H1 (cell line): Measurements from ENCODE around the gene POU2F2. TPM values are rescaled to one million over a fixed set of nuclear protein-coding genes. Genes with fewer than 3 reads are reported as not detected.
"Not testable (repeated sequence)": the region's sequence is repeated elsewhere in the genome, so short reads cannot be mapped to it uniquely, and the experiment has no call there.

Experiments
- CTCF ChIA-PET: fragments of 300-600 bp; sonication (Branson Sonifier 250); formaldehyde crosslinking; loops from one replicate; lab custom pipeline; 2021; ENCODE audit not compliant: partially characterized antibody; lab: Charles Lee
- POLR2A ChIA-PET: fragments of 300-600 bp; sonication (Branson Sonifier 250); formaldehyde crosslinking; loops from one replicate; lab custom pipeline; 2021; ENCODE audit warnings: inconsistent platforms; ENCODE audit not compliant: partially characterized antibody; lab: Charles Lee
- DNase-seq, 2 experiments: peaks; one replicate each; pipeline versions ENCODE4 v3.0.0 to v3.0.0-alpha.2; 2010 to 2022; ENCODE audit warnings: low spot score in 2 of 2, low read depth in 1 of 2, mixed read lengths in 1 of 2
- FAIRE-seq: peaks from 2 replicates; lab custom pipeline; 2011; peaks lifted over from hg19 to GRCh38; lab: Jason Lieb, UNC
- H2AFZ ChIP-seq: 2 replicates; pipeline ENCODE4 v1.8.1; 2012; ENCODE audit warnings: low read length, inconsistent platforms
- H2AK5ac ChIP-seq: 2 replicates; pipeline ENCODE4 v1.6.1; 2013; ENCODE audit warnings: low read depth, low read length
- H2BK120ac ChIP-seq: replicated peaks from 2 replicates; pipeline ENCODE3; 2013; ENCODE audit warnings: low read depth, low read length, inconsistent platforms
- H2BK12ac ChIP-seq: 2 replicates; pipeline ENCODE4 v1.6.1; 2013; ENCODE audit warnings: low read depth, low read length
- H2BK15ac ChIP-seq: 2 replicates; pipeline ENCODE4 v1.6.1; 2013; ENCODE audit warnings: low read length
- H2BK20ac ChIP-seq: 2 replicates; pipeline ENCODE4 v1.6.1; 2013; ENCODE audit warnings: low read length
- H2BK5ac ChIP-seq: 2 replicates; pipeline ENCODE4 v1.6.1; 2013; ENCODE audit warnings: low read depth, low read length
- H3K14ac ChIP-seq: 2 replicates; pipeline ENCODE4 v1.6.1; 2013; ENCODE audit warnings: inconsistent platforms; ENCODE audit not compliant: insufficient read length
- H3K18ac ChIP-seq: 2 replicates; pipeline ENCODE4 v1.6.1; 2013; ENCODE audit warnings: low read length; ENCODE audit errors: extremely low read depth
- H3K23ac ChIP-seq: 2 replicates; pipeline ENCODE4 v1.6.1; 2013; ENCODE audit warnings: inconsistent platforms; ENCODE audit not compliant: insufficient read length
- H3K23me2 ChIP-seq: 2 replicates; pipeline ENCODE4 v1.6.1; 2013; ENCODE audit warnings: low read depth, low read length
- H3K27ac ChIP-seq: 2 replicates; pipeline ENCODE4 v1.6.1; 2011; ENCODE audit warnings: low read depth, low read length, inconsistent platforms
- H3K27me3 ChIP-seq, 4 experiments: replicated peaks in 1 of 4; 1 replicate in 1 of 4; 2 replicates in 3 of 4; pipeline versions ENCODE4 v1.6.1 to v1.8.1; 2011 to 2013; ENCODE audit warnings: low read length in 3 of 4, mild to moderate bottlenecking in 3 of 4, inconsistent platforms in 2 of 4, mixed read lengths in 2 of 4, moderate library complexity in 1 of 4; ENCODE audit not compliant: control insufficient read depth in 3 of 4, insufficient read depth in 3 of 4; ENCODE audit errors: extremely low read depth in 1 of 4
- H3K36me3 ChIP-seq, 4 experiments: 2 replicates each; pipeline versions ENCODE4 v1.6.1 to v1.8.1; 2011 to 2013; ENCODE audit warnings: mild to moderate bottlenecking in 4 of 4, low read length in 3 of 4, moderate library complexity in 2 of 4, control low read depth in 1 of 4, inconsistent platforms in 1 of 4; ENCODE audit not compliant: insufficient read depth in 4 of 4, control insufficient read depth in 2 of 4
- H3K4ac ChIP-seq: replicated peaks from 2 replicates; pipeline ENCODE3; 2013; ENCODE audit warnings: low read length, low read depth, mixed read lengths, inconsistent platforms; ENCODE audit not compliant: insufficient read length
- H3K4me1 ChIP-seq, 4 experiments: replicated peaks in 1 of 4; 1 replicate in 1 of 4; 2 replicates in 3 of 4; pipeline versions ENCODE4 v1.6.1 to v1.8.1; 2011 to 2013; ENCODE audit warnings: low read length in 3 of 4, inconsistent platforms in 2 of 4, mixed read lengths in 1 of 4; ENCODE audit not compliant: insufficient read depth in 4 of 4, control insufficient read depth in 3 of 4
- H3K4me2 ChIP-seq, 2 experiments: 2 replicates each; pipeline versions ENCODE4 v1.6.1 to v1.8.1; 2011 to 2013; ENCODE audit warnings: low read depth in 2 of 2, low read length in 2 of 2, control low read depth in 1 of 2, inconsistent platforms in 1 of 2, mild to moderate bottlenecking in 1 of 2; ENCODE audit not compliant: insufficient read depth in 1 of 2
- H3K4me3 ChIP-seq, 4 experiments: fragments of 200-600, 300-600 bp in 1 of 4; sonication (generic), shearing (Covaris generic), sonication (Bioruptor Twin) in 1 of 4; 2 replicates each; pipeline versions ENCODE4 v1.5.1 to v1.8.1; 2011 to 2016; ENCODE audit warnings: low read length in 4 of 4, low read depth in 3 of 4, control low read depth in 2 of 4, inconsistent platforms in 2 of 4, mild to moderate bottlenecking in 2 of 4, mixed read lengths in 1 of 4, moderate library complexity in 1 of 4; ENCODE audit not compliant: insufficient read depth in 2 of 4; ENCODE audit errors: extremely low read depth in 1 of 4
- H3K56ac ChIP-seq: replicated peaks from 2 replicates; pipeline ENCODE3; 2013; ENCODE audit warnings: low read depth, mild to moderate bottlenecking, mixed read lengths, low read length, inconsistent platforms; ENCODE audit not compliant: insufficient read length
- H3K79me1 ChIP-seq: 2 replicates; pipeline ENCODE4 v1.6.1; 2013; ENCODE audit warnings: low read depth, low read length, control low read depth
- H3K79me2 ChIP-seq, 2 experiments: 2 replicates each; pipeline versions ENCODE4 v1.6.1 to v1.8.1; 2012 to 2013; ENCODE audit warnings: low read length in 2 of 2, mild to moderate bottlenecking in 2 of 2, inconsistent platforms in 1 of 2; ENCODE audit not compliant: insufficient read depth in 2 of 2, control insufficient read depth in 1 of 2
- H3K9ac ChIP-seq, 4 experiments: replicated peaks in 1 of 4; 1 replicate in 1 of 4; 2 replicates in 3 of 4; pipeline versions ENCODE4 v1.6.1 to v1.8.1; 2011 to 2013; ENCODE audit warnings: low read depth in 3 of 4, low read length in 3 of 4, control low read depth in 2 of 4, mild to moderate bottlenecking in 2 of 4, moderate library complexity in 2 of 4, inconsistent platforms in 1 of 4; ENCODE audit errors: extremely low read depth in 1 of 4
- H3K9me3 ChIP-seq, 2 experiments: 2 replicates each; pipeline versions ENCODE4 v1.6.1 to v1.8.1; 2012 to 2013; ENCODE audit warnings: mild to moderate bottlenecking in 2 of 2, moderate library complexity in 2 of 2, control low read depth in 1 of 2, inconsistent platforms in 1 of 2, low read depth in 1 of 2, low read length in 1 of 2, mixed read lengths in 1 of 2; ENCODE audit not compliant: insufficient read depth in 2 of 2
- H4K20me1 ChIP-seq, 2 experiments: replicated peaks in 1 of 2; 2 replicates each; pipeline versions ENCODE3 to v1.8.1; 2011 to 2013; ENCODE audit warnings: inconsistent platforms in 2 of 2, low read length in 2 of 2, mild to moderate bottlenecking in 1 of 2; ENCODE audit not compliant: insufficient read depth in 2 of 2, control insufficient read depth in 1 of 2
- H4K5ac ChIP-seq: 2 replicates; pipeline ENCODE4 v1.6.1; 2013; ENCODE audit warnings: low read length, low read depth, mixed read lengths, inconsistent platforms; ENCODE audit not compliant: insufficient read length
- H4K8ac ChIP-seq: 2 replicates; pipeline ENCODE4 v1.8.0; 2013; ENCODE audit warnings: mild to moderate bottlenecking, moderate library complexity, low read length, inconsistent platforms; ENCODE audit not compliant: insufficient read depth; ENCODE audit errors: extremely low read depth
- H4K91ac ChIP-seq: replicated peaks from 2 replicates; pipeline ENCODE3; 2013; ENCODE audit warnings: low read length, mixed read lengths, inconsistent platforms; ENCODE audit not compliant: insufficient read length
- CTCF ChIP-seq, 3 experiments: IDR thresholded peaks; 1 replicate in 2 of 3; 2 replicates in 1 of 3; pipeline versions ENCODE4 v1.5.1 to v1.6.1; 2011; ENCODE audit warnings: low read length in 3 of 3, mild to moderate bottlenecking in 3 of 3, inconsistent platforms in 2 of 3, low read depth in 1 of 3, moderate library complexity in 1 of 3; ENCODE audit not compliant: insufficient read depth in 1 of 3; ENCODE audit errors: control extremely low read depth in 1 of 3
- POLR2A ChIP-seq, 2 experiments: IDR thresholded peaks; 1 replicate in 1 of 2; 2 replicates in 1 of 2; pipeline ENCODE4 v1.6.1; 2011; ENCODE audit warnings: low read depth in 2 of 2, low read length in 2 of 2, mild to moderate bottlenecking in 2 of 2; ENCODE audit errors: control extremely low read depth in 1 of 2
- WGBS, 2 experiments: shearing (Covaris generic) in 1 of 2; methylation state at CpG; one replicate each; pipeline versions ENCODE4 v1.1.6 to v1.1.7; 2013 to 2015; ENCODE audit warnings: low lambda C conversion rate in 2 of 2, mixed read lengths in 2 of 2, inconsistent platforms in 1 of 2, low coverage in 1 of 2, missing lambda C conversion rate in 1 of 2; ENCODE audit not compliant: insufficient replicate concordance in 2 of 2, insufficient coverage in 1 of 2, insufficient read length in 1 of 2; ENCODE audit errors: extremely low coverage in 1 of 2, missing lambda C conversion rate in 1 of 2; 5-methylcytosine and 5-hydroxymethylcytosine counted together
- polyA plus RNA-seq, 7 experiments: library from polyadenylated mRNA; depleted of rRNA in 3 of 7; stranded (reverse) in 5 of 7; unstranded in 2 of 7; fragments of >200 nt in 5 of 7; fragments of 200-250 nt in 2 of 7; gene quantifications; 1 replicate in 5 of 7; 2 replicates in 1 of 7; 4 replicates in 1 of 7; pipeline versions ENCODE4 v1.2.1 to v1.2.3, GENCODE V29; 2011 to 2013; ENCODE audit warnings: missing spikeins in 2 of 7, mixed read lengths in 2 of 7
- total RNA-seq: library from RNA; stranded (reverse); fragmentation: NEBNext Ultra II Directional; extraction: Animal tissue kit (Norgen Biotek cat#: 25700); gene quantifications from 2 replicates; pipeline ENCODE4 v1.2.1, GENCODE V29; 2021

The POU2F2 gene
- total and polyA plus RNA-seq, 2 of the 8 experiments (the other 6 are each of a cell fraction or from before 2014, with no cell fraction given), result 5.0 to 6.1 TPM

DNA sequence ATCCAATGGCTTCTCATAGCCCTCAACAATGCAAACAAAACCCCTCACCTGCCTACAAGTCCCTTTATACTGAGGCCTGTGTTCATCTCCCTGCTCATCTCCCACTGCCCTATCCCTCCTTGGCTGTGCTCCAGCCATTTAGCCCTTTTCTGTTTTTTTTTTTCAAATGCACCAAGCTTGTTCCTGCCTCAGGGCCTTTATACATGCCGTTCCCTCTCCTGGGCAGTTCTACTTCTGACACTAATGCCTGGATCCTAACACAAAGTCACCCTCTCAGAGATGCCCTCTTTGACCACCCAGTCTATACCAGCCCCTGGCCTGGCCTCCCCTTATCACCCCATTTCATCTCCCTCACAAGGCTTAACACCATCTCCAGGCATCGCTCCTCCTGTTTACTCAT is 29.4 kb downstream of the POU2F2 start (continued):
- TF ChIP-seq CTCF (IDR thresholded peaks at IDR 0.05; ENCODE audit: control extremely low read depth in 1 of 3, insufficient read depth in 1 of 3, low read depth in 1 of 3, low read length in 3 of 3), result no peak
- TF ChIP-seq POLR2A (IDR thresholded peaks at IDR 0.05; ENCODE audit: control extremely low read depth in 1 of 2, low read depth in 2 of 2, low read length in 2 of 2), result no peak

DNA sequence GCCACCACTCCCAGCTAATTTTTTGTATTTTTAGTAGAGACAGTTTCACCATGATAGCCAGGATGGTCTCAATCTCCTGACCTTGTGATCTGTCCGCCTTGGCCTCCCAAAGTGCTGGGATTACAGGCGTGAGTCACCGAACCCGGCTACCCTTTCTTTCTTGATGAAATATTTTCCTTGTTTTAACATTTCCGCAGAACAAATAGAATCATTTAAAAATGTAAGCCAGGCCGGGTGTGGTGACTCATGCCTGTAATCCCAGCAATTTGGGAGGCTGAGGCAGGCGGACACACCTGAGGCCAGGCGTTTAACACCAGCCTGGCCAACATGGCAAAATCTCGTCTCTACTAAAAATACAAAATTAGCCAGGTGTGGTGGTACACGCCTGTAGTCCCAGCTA is 32.0 kb downstream of the POU2F2 start:
- not testable (repeated sequence) for H3K14ac ChIP-seq

More for the DNA sequence above, 32.0 kb downstream of the POU2F2 start:
- H3K36me3 ChIP-seq, H3K9me3 ChIP-seq, H2BK15ac ChIP-seq, H3K23ac ChIP-seq, DNase-seq, H4K91ac ChIP-seq, H2AK5ac ChIP-seq, H2BK20ac ChIP-seq, H4K20me1 ChIP-seq, H3K56ac ChIP-seq, H3K79me2 ChIP-seq, H3K18ac ChIP-seq, H3K23me2 ChIP-seq, H3K9ac ChIP-seq, H4K8ac ChIP-seq, H3K27ac ChIP-seq, H2AFZ ChIP-seq, H3K4me3 ChIP-seq, H2BK12ac ChIP-seq, H2BK5ac ChIP-seq, H4K5ac ChIP-seq, FAIRE-seq, H3K4ac ChIP-seq, H3K79me1 ChIP-seq, H3K27me3 ChIP-seq, H3K4me2 ChIP-seq, H2BK120ac ChIP-seq: not testable (repeated sequence)
- POLR2A ChIA-PET, result interaction anchor here (1.4 to 1.6 kb wide), 2 partner anchors 9 to 19 kb away, joined by 3 to 10 read pairs; no protein-coding TSS in a partner anchor
- peaks cover 0 to 15% (median 5%) of the 10 kb centered on the region in 4 experiments; a peak in 6 of 7 replicates for H3K4me1 ChIP-seq
- 87% methylated on average over 10 of the region's 10 CpGs; no CpG with 5 or more reads in 1 of the 2 experiments for WGBS, 2 experiments
- CTCF ChIA-PET, result interaction anchor here (0.8 to 5.4 kb wide), 8 partner anchors 9 to 146 kb away, joined by 3 to 42 read pairs (median 6); partner anchors contain the start of gene POU2F2
